Progenitor cell of endocrine pancreas (in vitro differentiated cells): ENCODE measurements around the gene BRPF3. TPM values are rescaled to one million over a fixed set of nuclear protein-coding genes. Genes with fewer than 3 reads are reported as not detected.

Experiments used
- DNase-seq: peaks from one replicate; pipeline ENCODE4 v3.0.0; 2021; ENCODE audit warnings: low spot score; ENCODE audit not compliant: unreplicated experiment
- H3K27ac Mint-ChIP-seq: 2 replicates; pipeline ENCODE4 v1.8.0; 2021; ENCODE audit warnings: mild to moderate bottlenecking, moderate library complexity, mixed read lengths
- H3K27me3 Mint-ChIP-seq: 2 replicates; pipeline ENCODE4 v1.8.0; 2021; ENCODE audit warnings: mixed read lengths
- H3K36me3 Mint-ChIP-seq: 2 replicates; pipeline ENCODE4 v1.8.0; 2022; ENCODE audit warnings: mixed read lengths; ENCODE audit not compliant: insufficient read depth
- H3K4me1 Mint-ChIP-seq: 2 replicates; pipeline ENCODE4 v1.8.0; 2021; ENCODE audit warnings: low read depth, mixed read lengths
- H3K4me3 Mint-ChIP-seq: 2 replicates; pipeline ENCODE4 v1.8.0; 2021; ENCODE audit warnings: low read depth, mild to moderate bottlenecking, moderate library complexity, mixed read lengths
- H3K9me3 Mint-ChIP-seq: 2 replicates; pipeline ENCODE4 v1.8.0; 2021; ENCODE audit warnings: low read depth, mixed read lengths
- total RNA-seq: library from RNA; stranded (reverse); gene quantifications from 2 replicates; pipeline ENCODE4 v1.2.1, GENCODE V29; 2021
- TF ChIP-seq, protein P1 (sequence below): fragments of 200-600 bp; sonication (generic); IDR thresholded peaks from one replicate; pipeline ENCODE4 v1.5.0; 2021; ENCODE audit warnings: antibody characterized with exemption, mild to moderate bottlenecking; ENCODE audit not compliant: unreplicated experiment

BRPF3 gene
- total RNA-seq, 1 donor from 2014 or later = 73.1 TPM

GRCh38 chr6:36235862-36236261 lies 39.3 kb downstream of the BRPF3 start:
- TF ChIP-seq, protein P1, sequence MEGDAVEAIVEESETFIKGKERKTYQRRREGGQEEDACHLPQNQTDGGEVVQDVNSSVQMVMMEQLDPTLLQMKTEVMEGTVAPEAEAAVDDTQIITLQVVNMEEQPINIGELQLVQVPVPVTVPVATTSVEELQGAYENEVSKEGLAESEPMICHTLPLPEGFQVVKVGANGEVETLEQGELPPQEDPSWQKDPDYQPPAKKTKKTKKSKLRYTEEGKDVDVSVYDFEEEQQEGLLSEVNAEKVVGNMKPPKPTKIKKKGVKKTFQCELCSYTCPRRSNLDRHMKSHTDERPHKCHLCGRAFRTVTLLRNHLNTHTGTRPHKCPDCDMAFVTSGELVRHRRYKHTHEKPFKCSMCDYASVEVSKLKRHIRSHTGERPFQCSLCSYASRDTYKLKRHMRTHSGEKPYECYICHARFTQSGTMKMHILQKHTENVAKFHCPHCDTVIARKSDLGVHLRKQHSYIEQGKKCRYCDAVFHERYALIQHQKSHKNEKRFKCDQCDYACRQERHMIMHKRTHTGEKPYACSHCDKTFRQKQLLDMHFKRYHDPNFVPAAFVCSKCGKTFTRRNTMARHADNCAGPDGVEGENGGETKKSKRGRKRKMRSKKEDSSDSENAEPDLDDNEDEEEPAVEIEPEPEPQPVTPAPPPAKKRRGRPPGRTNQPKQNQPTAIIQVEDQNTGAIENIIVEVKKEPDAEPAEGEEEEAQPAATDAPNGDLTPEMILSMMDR = no peak
- Mint-ChIP-seq H3K27me3 (no peaks in the 10 kb centered on the region), H3K4me3 (no peak overlapping the region), H3K36me3 (peaks cover 14% of the 10 kb centered on the region), H3K9me3 (no peaks in the 10 kb centered on the region), H3K27ac (no peak overlapping the region), H3K4me1 (peaks cover 4% of the 10 kb centered on the region)
- no peak for DNase-seq

DNA sequence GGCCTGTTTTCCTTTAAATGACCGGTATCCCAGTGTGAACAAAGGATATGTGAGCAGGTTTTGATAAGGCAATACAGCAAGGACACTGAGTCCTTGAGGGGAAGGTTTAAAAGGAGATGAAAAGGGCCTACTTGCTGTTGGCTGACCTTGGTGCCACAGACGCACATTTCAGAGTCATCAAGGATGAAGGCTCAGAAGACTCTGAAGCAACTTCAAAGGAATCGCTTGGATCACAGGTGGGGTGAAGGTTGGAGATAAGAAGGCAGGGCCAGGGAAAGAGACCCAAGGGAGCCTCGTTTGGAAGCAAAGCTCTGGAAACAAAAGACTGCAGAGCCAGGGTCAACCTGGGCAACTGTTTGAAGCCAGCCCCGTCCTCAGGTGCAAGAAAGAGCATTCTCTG lies 43.2 kb downstream of the BRPF3 start:
- Mint-ChIP-seq H3K4me3 (no peak overlapping the region), H3K27me3 (peaks cover 4% of the 10 kb centered on the region)

GRCh38 chr6:36241728-36242127 lies 45.2 kb downstream of the BRPF3 start:
- no peaks in the 10 kb centered on the region for H3K9me3 Mint-ChIP-seq
- DNase-seq = no peak
- no peak overlapping the region for H3K27ac Mint-ChIP-seq
- H3K27me3 Mint-ChIP-seq = peaks cover 4% of the 10 kb centered on the region
- H3K4me3 Mint-ChIP-seq = no peak overlapping the region
- H3K4me1 Mint-ChIP-seq = peaks cover 19% of the 10 kb centered on the region
- TF ChIP-seq, protein P1 = no peak
- peaks cover 3% of the 10 kb centered on the region for H3K36me3 Mint-ChIP-seq

More for the DNA sequence above, 43.2 kb downstream of the BRPF3 start:
- TF ChIP-seq, protein P1 = no peak
- H3K9me3 Mint-ChIP-seq = no peaks in the 10 kb centered on the region
- no peaks in the 10 kb centered on the region for H3K36me3 Mint-ChIP-seq
- peak overlapping the region; percentile 41 for H3K27ac Mint-ChIP-seq
- H3K4me1 Mint-ChIP-seq = peaks cover 9% of the 10 kb centered on the region
- DNase-seq = no peak

- Mint-ChIP-seq H3K4me3 (no peak overlapping the region), H3K4me1 (peaks cover 20% of the 10 kb centered on the region), H3K27ac (no peak overlapping the region), H3K9me3 (no peaks in the 10 kb centered on the region), H3K27me3 (peaks cover 7% of the 10 kb centered on the region), H3K36me3 (peaks cover 3% of the 10 kb centered on the region)
- DNase-seq = no peak
- TF ChIP-seq, protein P1 = no peak
These were observed 45.6 kb downstream of the BRPF3 start for GRCh38 chr6:36242161-36242560.

- peaks cover 22% of the 10 kb centered on the region for H3K4me1 Mint-ChIP-seq
- TF ChIP-seq, protein P1 = no peak
- no peaks in the 10 kb centered on the region for H3K9me3 Mint-ChIP-seq
- peaks cover 10% of the 10 kb centered on the region for H3K27me3 Mint-ChIP-seq
- no peak overlapping the region for H3K4me3 Mint-ChIP-seq
- H3K36me3 Mint-ChIP-seq = peaks cover 3% of the 10 kb centered on the region
- peak overlapping the region; percentile 25 for H3K27ac Mint-ChIP-seq
- DNase-seq = no peak
These were observed 46.1 kb downstream of the BRPF3 start for GRCh38 chr6:36242626-36243025.
